Measurements from ENCODE around the gene CD300LD.

The CD300LD gene

GRCh38 chr17:74598346-74599022 lies 6.4 kb upstream of the CD300LD start:
- no peak for TF ChIP-seq GATA2 (IDR thresholded peaks at IDR 0.05; ENCODE audit: low read depth, low read length)
- TF ChIP-seq GATA3 (IDR thresholded peaks at IDR 0.05; ENCODE audit: low read depth, low read length) = no peak

DNA sequence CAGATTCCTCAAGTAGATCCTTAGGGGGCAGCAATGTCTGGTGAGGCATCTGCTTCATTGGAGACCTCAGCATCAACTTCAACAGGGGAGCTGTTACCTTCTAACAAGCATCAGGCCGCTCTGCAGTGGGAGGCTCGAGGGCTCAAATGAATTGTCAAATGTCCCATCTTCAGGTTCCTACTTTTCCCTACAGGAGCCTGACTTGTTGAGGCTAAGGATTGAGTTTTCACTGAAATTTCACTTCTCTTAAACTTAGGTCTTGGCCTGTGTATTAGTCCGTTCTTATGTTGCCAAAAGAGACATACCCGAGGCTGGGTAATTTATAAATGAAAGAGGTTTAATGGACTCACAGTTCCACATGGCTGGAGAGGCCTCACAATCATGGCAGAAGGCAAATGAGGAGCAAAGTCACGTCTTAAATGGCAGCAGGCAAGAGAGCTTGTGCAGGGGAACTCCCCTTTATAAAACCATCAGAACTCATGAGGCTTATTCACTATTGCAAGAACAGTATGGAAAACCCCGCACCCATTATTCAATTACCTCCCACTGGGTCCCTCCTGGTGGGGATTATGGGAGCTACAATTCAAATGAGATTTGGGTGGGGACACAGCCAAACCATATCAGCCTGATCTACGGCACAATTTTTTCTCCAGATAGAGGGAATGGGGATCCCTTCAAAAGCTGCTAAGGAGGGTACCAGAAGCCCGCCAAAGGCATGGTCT lies 5.1 kb upstream of the CD300LD start:
- TF ChIP-seq GATA3 (IDR thresholded peaks at IDR 0.05; ENCODE audit: low read depth, low read length) (no peak), GATA2 (IDR thresholded peaks at IDR 0.05; ENCODE audit: low read depth, low read length) (no peak)

- TF ChIP-seq GATA2 (IDR thresholded peaks at IDR 0.05; ENCODE audit: low read depth, low read length) (no peak), GATA3 (IDR thresholded peaks at IDR 0.05; ENCODE audit: low read depth, low read length) (no peak)
Measured at GRCh38 chr17:74595037-74595750, 3.1 kb upstream of the CD300LD start.

- TF ChIP-seq GATA3 (IDR thresholded peaks at IDR 0.05; ENCODE audit: low read depth, low read length) = no peak
- TF ChIP-seq GATA2 (IDR thresholded peaks at IDR 0.05; ENCODE audit: low read depth, low read length) = no peak
Measured at GRCh38 chr17:74591503-74591902, 580 bp downstream of the CD300LD start.

- TF ChIP-seq GATA3 (IDR thresholded peaks at IDR 0.05; ENCODE audit: low read depth, low read length) (no peak), GATA2 (IDR thresholded peaks at IDR 0.05; ENCODE audit: low read depth, low read length) (no peak)
Measured at GRCh38 chr17:74585711-74586110, 6.4 kb downstream of the CD300LD start.

GRCh38 chr17:74584292-74585060 lies 7.6 kb downstream of the CD300LD start:
- TF ChIP-seq GATA3 (IDR thresholded peaks at IDR 0.05; ENCODE audit: low read depth, low read length) (no peak), GATA2 (IDR thresholded peaks at IDR 0.05; ENCODE audit: low read depth, low read length) (no peak)

DNA sequence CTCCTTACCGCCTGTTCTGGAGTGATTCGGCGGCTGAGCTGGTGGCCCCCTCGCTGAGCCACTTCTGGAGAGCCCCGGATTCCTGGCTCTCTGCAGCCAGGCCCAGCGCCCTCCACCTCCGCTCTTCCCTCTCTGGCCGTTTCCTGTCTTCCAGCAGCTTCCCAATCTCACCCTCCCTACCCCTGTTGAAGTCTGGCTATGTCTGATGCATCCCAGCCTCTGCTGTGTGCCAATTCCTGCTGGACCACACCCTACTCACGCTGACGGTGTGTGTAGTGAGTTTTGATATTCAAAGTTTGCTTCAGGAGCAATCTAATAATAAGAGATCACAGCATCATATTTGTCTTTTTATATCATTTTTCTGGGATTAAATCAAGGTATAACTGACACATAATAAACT lies 9.4 kb downstream of the CD300LD start:
- no peak for TF ChIP-seq GATA3 (IDR thresholded peaks at IDR 0.05; ENCODE audit: low read depth, low read length)
- no peak for TF ChIP-seq GATA2 (IDR thresholded peaks at IDR 0.05; ENCODE audit: low read depth, low read length)

DNA sequence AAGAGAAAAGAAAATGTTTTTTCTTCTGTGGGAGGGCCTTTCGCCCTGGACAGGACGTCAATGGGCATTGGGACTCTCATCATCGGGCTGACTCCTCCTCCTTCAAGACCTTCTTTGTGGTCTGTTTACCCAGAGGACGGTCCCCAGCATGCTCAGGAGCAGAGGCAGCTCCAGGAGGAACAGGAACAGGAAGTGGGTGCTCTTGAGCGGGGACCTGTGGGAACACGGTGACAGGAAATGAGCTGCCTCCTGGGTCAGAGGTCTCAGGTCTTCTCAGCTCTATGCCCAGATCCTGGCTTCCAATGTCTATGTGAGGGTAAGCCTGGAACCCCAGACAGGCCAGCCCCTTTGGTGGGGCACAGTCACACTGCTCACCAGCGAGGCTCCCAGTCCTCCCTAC lies 12.2 kb downstream of the CD300LD start:
- no peak for TF ChIP-seq GATA2 (IDR thresholded peaks at IDR 0.05; ENCODE audit: low read depth, low read length)
- no peak for TF ChIP-seq GATA3 (IDR thresholded peaks at IDR 0.05; ENCODE audit: low read depth, low read length)

GRCh38 chr17:74578979-74579378 lies 13.1 kb downstream of the CD300LD start:
- TF ChIP-seq GATA2 (IDR thresholded peaks at IDR 0.05; ENCODE audit: low read depth, low read length) (no peak), GATA3 (IDR thresholded peaks at IDR 0.05; ENCODE audit: low read depth, low read length) (no peak)

DNA sequence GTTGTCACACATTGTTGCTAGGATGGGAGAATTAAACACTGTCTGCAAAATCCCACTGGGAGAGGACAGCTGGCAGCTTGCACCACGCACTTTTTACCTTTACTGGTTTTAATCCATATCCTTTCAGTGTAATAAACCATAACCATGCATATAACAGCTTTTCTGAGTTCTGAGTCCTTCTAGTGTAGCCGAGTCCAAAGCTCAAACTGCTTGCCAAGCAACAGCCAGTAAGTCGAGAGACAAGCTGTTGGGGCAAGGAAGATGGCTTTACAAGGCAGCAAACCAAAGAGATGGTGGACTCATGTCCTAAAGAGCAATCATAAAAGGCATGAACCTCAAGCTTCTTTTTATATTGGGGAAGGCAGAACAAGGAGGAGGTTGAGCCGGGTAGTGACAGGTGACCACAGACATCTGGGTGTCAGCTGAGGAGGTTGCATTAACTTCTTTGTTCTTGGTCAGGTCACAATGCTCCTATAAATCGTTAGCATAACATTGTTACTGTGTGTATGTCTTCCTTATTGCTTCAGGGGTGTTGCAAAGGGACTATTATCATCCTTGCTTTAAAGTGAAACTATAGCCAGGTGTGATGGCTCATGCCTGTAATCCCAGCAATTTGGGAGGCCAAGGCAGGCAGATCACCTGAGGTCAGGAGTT lies 17.5 kb downstream of the CD300LD start:
- TF ChIP-seq GATA2 (IDR thresholded peaks at IDR 0.05; ENCODE audit: low read depth, low read length) (no peak), GATA3 (IDR thresholded peaks at IDR 0.05; ENCODE audit: low read depth, low read length) (no peak)

- TF ChIP-seq GATA2 (IDR thresholded peaks at IDR 0.05; ENCODE audit: low read depth, low read length) (no peak), GATA3 (IDR thresholded peaks at IDR 0.05; ENCODE audit: low read depth, low read length) (no peak)
Measured at GRCh38 chr17:74573169-74573568, 18.9 kb downstream of the CD300LD start.

- TF ChIP-seq GATA3 (IDR thresholded peaks at IDR 0.05; ENCODE audit: low read depth, low read length) (no peak), GATA2 (IDR thresholded peaks at IDR 0.05; ENCODE audit: low read depth, low read length) (no peak)
Measured at GRCh38 chr17:74571621-74572270, 20.3 kb downstream of the CD300LD start.

Data from SH-SY5Y (cell line).